ENCODE measurements around the gene C1QTNF5.

DNA sequence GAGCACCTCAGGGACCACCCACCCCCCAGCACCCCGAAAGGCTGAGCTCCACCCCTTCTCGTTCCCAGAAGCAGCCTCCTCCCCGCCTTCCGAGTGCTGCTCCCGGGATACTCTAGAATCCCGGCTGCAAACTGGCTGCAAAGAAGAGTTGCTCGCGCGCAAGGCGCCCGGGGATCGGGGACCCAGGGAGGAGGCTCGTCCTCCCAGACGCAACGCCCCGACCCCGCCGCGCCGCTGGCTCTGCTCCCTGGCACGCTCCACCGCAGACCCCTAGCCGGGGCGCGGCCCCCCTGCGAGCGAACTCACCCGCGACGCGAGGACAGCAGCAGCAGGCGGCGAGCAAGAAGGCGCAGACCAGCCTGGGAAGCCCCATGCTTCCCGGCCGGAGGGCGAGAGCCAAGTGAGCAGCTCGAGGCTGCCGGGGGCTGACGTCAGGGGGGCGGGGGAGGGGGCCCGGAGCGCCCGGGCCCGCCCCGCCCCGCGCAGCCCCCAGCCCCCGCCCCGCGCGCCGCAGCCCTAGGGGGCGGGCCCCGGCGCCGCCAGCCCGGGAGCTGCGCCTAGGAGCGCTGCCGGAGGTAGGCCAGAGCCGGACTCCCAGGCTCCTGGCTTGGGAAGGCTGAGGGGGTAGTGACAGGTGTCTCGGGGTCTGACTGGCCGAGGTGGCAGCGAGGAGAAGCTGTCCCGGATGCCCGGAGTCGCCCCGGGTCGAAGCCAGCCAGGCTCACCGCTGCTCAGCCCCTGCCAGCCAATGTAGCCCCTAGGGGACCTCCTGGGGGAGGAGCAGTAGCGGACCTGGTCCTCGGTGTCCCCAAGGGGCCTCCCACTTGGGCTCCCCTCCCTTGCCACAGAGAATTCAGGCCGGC, 23.7 kb downstream of the C1QTNF5 start, which contains the start of gene MCAM:
- TF ChIP-seq POLR2A (IDR thresholded peaks at IDR 0.05; ENCODE audit: low read depth, low read length), result no peak
- no peak for TF ChIP-seq POLR2AphosphoS5 (IDR thresholded peaks at IDR 0.05; ENCODE audit: low read depth, low read length)
- TF ChIP-seq TAF1 (IDR thresholded peaks at IDR 0.05; ENCODE audit: borderline replicate concordance, low read depth, low read length), result no peak
